Thymus (tissue), 11 donors: ENCODE data around the gene CYP51A1. TPM values are rescaled to one million over a fixed set of nuclear protein-coding genes. Genes with fewer than 3 reads are reported as not detected.
"Not testable (repeated sequence)": the region's sequence is repeated elsewhere in the genome, so short reads cannot be mapped to it uniquely, and the experiment has no call there.

ENCODE experiments used
- DNase-seq, 9 donors: peaks; one replicate each; pipeline ENCODE4 v3.0.0-alpha.2; 2013; ENCODE audit warnings: low spot score in 9 of 9, low read depth in 6 of 9, missing footprints in 1 of 9
- H3K27ac ChIP-seq, 2 donors: one replicate each; pipeline ENCODE4 v1.5.1; 2013; ENCODE audit warnings: control low read depth in 1 of 2, low read depth in 1 of 2, low read length in 1 of 2, mild to moderate bottlenecking in 1 of 2, moderate library complexity in 1 of 2
- H3K27me3 ChIP-seq, 2 donors: one replicate each; pipeline ENCODE4 v1.5.1; 2013; ENCODE audit warnings: low read length in 1 of 2; ENCODE audit not compliant: control insufficient read depth in 2 of 2, insufficient read depth in 1 of 2
- H3K36me3 ChIP-seq, 2 donors: one replicate each; pipeline ENCODE4 v1.5.1; 2013; ENCODE audit warnings: low read length in 1 of 2, mild to moderate bottlenecking in 1 of 2, moderate library complexity in 1 of 2; ENCODE audit not compliant: control insufficient read depth in 2 of 2, insufficient read depth in 2 of 2
- H3K4me1 ChIP-seq, 2 donors: one replicate each; pipeline ENCODE4 v1.5.1; 2013; ENCODE audit warnings: low read length in 2 of 2; ENCODE audit not compliant: control insufficient read depth in 2 of 2, insufficient read depth in 2 of 2
- H3K4me3 ChIP-seq, 2 donors: one replicate each; pipeline ENCODE4 v1.5.1; 2013; ENCODE audit warnings: low read length in 2 of 2, control low read depth in 1 of 2, mild to moderate bottlenecking in 1 of 2
- H3K9me3 ChIP-seq, 2 donors: one replicate each; pipeline ENCODE4 v1.5.1; 2013; ENCODE audit warnings: low read length in 1 of 2, mild to moderate bottlenecking in 1 of 2; ENCODE audit not compliant: control insufficient read depth in 2 of 2, insufficient read depth in 1 of 2
- WGBS: extraction: QIAGEN DNeasy Blood & Tissue Kit; methylation state at CpG from one replicate; pipeline ENCODE4 v1.1.7; 2013; 5-methylcytosine and 5-hydroxymethylcytosine counted together
- polyA plus RNA-seq: library from polyadenylated mRNA; stranded (reverse); fragments of 200-250 nt; gene quantifications from one replicate; pipeline ENCODE4 v1.2.3, GENCODE V29; 2013
- total RNA-seq: library from RNA; stranded (reverse); fragments of 120-200 nt; gene quantifications from one replicate; pipeline ENCODE4 v1.2.4, GENCODE V29; 2013
- donor health status: healthy.

CYP51A1 gene
- total and polyA plus RNA-seq, 2 donors, result 8.9 to 14.7 TPM

DNA sequence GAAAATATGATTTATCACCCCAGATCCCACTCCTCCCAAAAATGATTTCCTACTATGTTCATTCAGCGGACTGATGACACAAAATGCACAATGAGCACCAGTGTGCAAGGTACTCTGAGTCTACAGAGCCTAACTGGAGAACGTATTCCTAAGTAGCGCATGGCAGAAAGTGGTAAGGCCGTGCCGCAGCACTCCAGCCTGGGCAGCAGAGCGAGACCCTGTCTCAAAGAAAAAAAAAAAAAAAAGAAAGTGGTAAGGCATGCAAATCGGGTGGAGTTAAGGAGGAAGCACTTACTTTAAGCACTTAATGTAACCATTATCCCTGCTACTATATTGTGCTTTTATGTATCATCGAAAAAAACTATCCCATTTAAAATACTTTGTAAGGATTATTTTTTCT lies 25.5 kb downstream of the CYP51A1 start:
- no peak for DNase-seq
- H3K4me1 ChIP-seq, result no peaks in the 10 kb centered on the region
- H3K36me3 ChIP-seq, result peaks cover 21 to 40% of the 10 kb centered on the region in 2 donors
- H3K9me3 ChIP-seq, result no peaks in the 10 kb centered on the region
- WGBS, result 97% methylated on average over 8 of the region's 8 CpGs
- no peaks in the 10 kb centered on the region for H3K27me3 ChIP-seq
- no peak overlapping the region for H3K4me3 ChIP-seq
- H3K27ac ChIP-seq, result no peak overlapping the region

- peaks cover 42 to 55% of the 10 kb centered on the region in 2 donors for H3K36me3 ChIP-seq
- WGBS, result 99% methylated on average over 5 of the region's 5 CpGs
- not testable (repeated sequence) for H3K27me3 ChIP-seq, H3K27ac ChIP-seq, H3K4me1 ChIP-seq, DNase-seq, H3K4me3 ChIP-seq, H3K9me3 ChIP-seq
Measured at GRCh38 chr7:92102862-92103261, 31.4 kb downstream of the CYP51A1 start.

DNA sequence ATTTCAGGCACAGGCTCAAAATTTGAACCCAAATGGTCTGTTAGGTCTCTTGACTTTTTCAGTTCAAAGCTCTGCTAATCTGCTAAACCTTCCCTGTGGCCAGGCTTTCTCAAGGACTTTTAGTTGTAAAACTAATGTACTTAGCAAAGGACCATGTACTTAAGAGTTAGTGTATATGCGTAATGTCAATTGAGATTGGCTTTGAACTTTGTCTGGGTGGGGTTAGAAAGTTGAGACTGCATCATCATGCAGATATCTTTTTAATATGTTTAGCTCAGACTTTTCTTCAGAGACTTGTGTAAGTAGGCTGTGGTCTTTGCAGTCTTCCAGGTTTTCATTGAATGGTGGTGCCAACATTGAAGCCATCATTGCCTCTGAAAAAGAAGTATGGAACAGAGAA lies 33.7 kb downstream of the CYP51A1 start:
- Histone ChIP-seq H3K27ac (no peak overlapping the region), H3K36me3 (peaks cover 45 to 62% of the 10 kb centered on the region in 2 donors), H3K27me3 (no peaks in the 10 kb centered on the region), H3K9me3 (no peaks in the 10 kb centered on the region), H3K4me1 (no peaks in the 10 kb centered on the region), H3K4me3 (no peak overlapping the region)
- DNase-seq, result no peak
- whole genome bisulfite sequencing, result 99% methylated on average over 1 of the region's 1 CpG

DNA sequence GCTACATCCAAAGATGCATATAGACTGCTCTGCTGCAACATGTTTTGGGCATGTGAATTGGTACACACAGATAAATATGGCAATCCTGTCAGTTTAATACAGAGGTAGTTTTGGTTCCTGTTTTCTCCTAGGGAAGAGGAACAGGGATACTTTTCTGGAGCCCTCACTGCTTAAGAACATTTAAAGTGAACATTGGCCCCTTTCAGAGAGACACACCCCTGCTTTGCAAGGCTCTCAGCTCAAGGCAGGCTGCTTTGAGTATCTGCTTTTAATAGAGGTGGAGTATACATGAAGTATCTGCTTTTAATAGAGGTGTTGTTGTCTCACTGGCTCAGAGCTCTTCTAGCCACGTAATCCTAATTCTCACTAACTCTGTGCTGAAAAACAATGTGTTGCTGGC lies 38.9 kb downstream of the CYP51A1 start:
- H3K36me3 ChIP-seq, result peaks cover 28 to 53% of the 10 kb centered on the region in 2 donors
- H3K27ac ChIP-seq, result no peak overlapping the region
- H3K4me1 ChIP-seq, result no peaks in the 10 kb centered on the region
- H3K4me3 ChIP-seq, result no peak overlapping the region
- no peaks in the 10 kb centered on the region for H3K27me3 ChIP-seq
- no peak for DNase-seq
- WGBS, result 100% methylated on average over 1 of the region's 1 CpG
- no peaks in the 10 kb centered on the region for H3K9me3 ChIP-seq

DNA sequence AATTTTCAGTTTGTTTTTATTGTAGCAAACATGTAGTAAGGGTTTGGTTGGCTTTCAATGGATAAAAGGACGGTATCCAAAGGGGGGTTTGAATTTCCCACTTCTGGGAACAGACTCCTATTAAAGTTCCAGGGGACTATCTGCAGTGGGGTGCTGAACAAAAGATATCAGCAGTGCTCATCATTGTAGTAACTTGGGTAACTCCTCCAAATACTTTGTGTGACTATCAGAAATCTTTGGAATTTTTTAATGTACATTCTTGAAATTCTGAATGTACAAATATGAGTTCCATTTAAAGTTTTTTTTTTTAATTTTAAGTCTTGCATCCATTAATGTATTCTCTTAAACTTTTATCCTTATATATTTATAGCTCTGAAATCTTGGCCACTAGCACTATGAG lies 42.1 kb downstream of the CYP51A1 start:
- DNase-seq, result no peak
- H3K27ac ChIP-seq, result no peak overlapping the region
- no peak overlapping the region for H3K4me3 ChIP-seq
- 100% methylated on average over 1 of the region's 1 CpG for WGBS
- H3K27me3 ChIP-seq, result no peaks in the 10 kb centered on the region
- H3K4me1 ChIP-seq, result no peaks in the 10 kb centered on the region
- no peaks in the 10 kb centered on the region for H3K9me3 ChIP-seq
- H3K36me3 ChIP-seq, result peaks cover 12 to 45% of the 10 kb centered on the region in 2 donors

- WGBS, result 98% methylated on average over 1 of the region's 1 CpG
- Histone ChIP-seq H3K36me3 (peaks cover 16 to 44% of the 10 kb centered on the region in 2 donors), H3K4me3 (no peak overlapping the region), H3K27me3 (no peaks in the 10 kb centered on the region), H3K27ac (no peak overlapping the region), H3K9me3 (no peaks in the 10 kb centered on the region), H3K4me1 (no peaks in the 10 kb centered on the region)
- no peak for DNase-seq
Measured at GRCh38 chr7:92088266-92088665, 46.0 kb downstream of the CYP51A1 start.

DNA sequence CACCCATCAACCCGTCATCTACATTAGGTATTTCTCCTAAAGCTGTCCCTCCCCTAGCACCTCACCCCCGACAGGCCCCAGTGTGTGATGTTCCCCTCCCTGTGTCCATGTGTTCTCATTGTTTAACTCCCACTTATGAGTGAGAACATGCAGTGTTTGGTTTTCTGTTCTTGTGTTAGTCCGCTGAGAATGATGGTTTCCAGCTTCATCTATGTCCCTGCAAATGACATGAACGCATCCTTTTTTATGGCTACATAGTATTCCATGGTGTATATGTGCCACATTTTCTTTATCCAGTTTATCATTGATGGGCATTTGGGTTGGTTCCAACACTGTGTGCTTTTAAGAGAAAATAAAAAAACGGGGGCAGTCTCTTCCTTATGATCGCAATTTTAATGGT lies 50.4 kb downstream of the CYP51A1 start:
- not testable (repeated sequence) for H3K4me1 ChIP-seq, H3K27me3 ChIP-seq, DNase-seq, H3K27ac ChIP-seq, H3K4me3 ChIP-seq, H3K9me3 ChIP-seq
- H3K36me3 ChIP-seq, result peaks cover 13 to 49% of the 10 kb centered on the region in 2 donors
- WGBS, result 98% methylated on average over 6 of the region's 6 CpGs

- Histone ChIP-seq H3K27ac (no peak overlapping the region), H3K36me3 (peaks cover 3 to 30% of the 10 kb centered on the region in 2 donors), H3K9me3 (no peaks in the 10 kb centered on the region), H3K4me1 (no peaks in the 10 kb centered on the region), H3K27me3 (no peaks in the 10 kb centered on the region), H3K4me3 (no peak overlapping the region)
- DNase-seq, result no peak
- 91% methylated on average over 1 of the region's 1 CpG for WGBS
Measured at GRCh38 chr7:92076509-92076908, 57.8 kb downstream of the CYP51A1 start.

DNA sequence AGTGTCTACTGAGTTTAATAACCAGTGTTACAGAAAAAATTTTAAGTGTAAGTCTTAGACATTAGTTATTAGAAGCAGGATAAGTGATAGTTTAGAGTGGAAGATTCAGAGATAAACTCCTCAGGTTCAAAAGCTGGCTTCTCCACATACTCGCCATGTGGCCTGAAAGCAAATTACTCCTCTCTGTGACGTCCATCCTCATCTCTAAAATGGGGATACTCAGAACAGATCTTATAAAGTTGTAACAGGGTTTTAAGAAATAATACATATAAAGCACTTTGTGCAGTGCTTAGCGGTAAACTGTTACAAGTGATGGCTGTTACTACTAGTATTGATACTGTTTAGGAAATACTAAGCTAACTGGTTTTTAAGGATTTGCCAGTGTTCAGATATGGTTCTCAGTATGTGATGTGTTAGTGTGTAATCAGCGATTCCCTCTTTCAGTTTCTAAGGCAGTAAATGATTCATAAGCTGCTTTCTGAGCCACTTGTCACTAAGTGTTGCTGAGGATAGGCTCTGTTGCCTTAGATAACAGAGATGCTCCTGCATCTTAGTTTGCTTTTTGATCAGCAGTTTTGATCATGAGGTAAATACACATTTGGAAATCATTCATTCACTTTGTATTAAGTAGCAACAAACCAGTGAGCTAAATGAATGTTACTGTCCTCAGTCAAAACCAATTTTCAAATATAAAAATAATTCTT lies 58.7 kb downstream of the CYP51A1 start:
- DNase-seq, result no peak
- H3K36me3 ChIP-seq, result peaks cover 5 to 34% of the 10 kb centered on the region in 2 donors
- no peaks in the 10 kb centered on the region for H3K9me3 ChIP-seq
- no peak overlapping the region for H3K27ac ChIP-seq
- WGBS, result 98% methylated on average over 4 of the region's 4 CpGs
- no peak overlapping the region for H3K4me3 ChIP-seq
- no peaks in the 10 kb centered on the region for H3K27me3 ChIP-seq
- H3K4me1 ChIP-seq, result no peaks in the 10 kb centered on the region
